Measurements from ENCODE around the gene FOXP1. TPM values are rescaled to one million over a fixed set of nuclear protein-coding genes. Genes with fewer than 3 reads are reported as not detected.
A peak's percentile ranks its signal among the peaks of the same experiment; 100 is the strongest.

Gene FOXP1
- total and polyA plus RNA-seq, 2 donors from 2014 or later: 6.7 to 87.2 TPM

DNA sequence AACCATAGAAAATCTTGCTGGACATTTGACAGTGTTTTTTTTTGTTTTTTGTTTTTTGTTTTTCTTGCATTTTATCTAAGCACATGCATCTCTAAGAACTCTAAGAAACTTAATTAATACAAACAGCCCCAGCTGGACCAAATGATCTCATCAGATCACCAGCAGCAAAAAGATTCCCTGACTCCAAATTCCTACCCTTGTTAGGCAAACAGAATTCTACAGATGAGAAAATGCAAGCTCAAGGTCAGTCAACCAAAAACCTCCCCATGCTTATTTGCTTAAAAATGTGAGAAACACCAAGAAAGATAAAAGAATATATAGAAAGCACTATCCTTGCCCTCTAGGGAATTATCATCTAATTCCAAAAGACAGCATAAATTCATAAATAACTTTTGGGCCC lies 65.4 kb downstream of the FOXP1 start:
- TF ChIP-seq, protein P1, sequence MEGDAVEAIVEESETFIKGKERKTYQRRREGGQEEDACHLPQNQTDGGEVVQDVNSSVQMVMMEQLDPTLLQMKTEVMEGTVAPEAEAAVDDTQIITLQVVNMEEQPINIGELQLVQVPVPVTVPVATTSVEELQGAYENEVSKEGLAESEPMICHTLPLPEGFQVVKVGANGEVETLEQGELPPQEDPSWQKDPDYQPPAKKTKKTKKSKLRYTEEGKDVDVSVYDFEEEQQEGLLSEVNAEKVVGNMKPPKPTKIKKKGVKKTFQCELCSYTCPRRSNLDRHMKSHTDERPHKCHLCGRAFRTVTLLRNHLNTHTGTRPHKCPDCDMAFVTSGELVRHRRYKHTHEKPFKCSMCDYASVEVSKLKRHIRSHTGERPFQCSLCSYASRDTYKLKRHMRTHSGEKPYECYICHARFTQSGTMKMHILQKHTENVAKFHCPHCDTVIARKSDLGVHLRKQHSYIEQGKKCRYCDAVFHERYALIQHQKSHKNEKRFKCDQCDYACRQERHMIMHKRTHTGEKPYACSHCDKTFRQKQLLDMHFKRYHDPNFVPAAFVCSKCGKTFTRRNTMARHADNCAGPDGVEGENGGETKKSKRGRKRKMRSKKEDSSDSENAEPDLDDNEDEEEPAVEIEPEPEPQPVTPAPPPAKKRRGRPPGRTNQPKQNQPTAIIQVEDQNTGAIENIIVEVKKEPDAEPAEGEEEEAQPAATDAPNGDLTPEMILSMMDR (IDR thresholded peaks at IDR 0.05; ENCODE audit: borderline replicate concordance, extremely low read depth, insufficient read depth): no peak
- Histone ChIP-seq H3K4me3 (ENCODE audit: low read length in 3 of 3) (no peak overlapping the region), H3K4me1 (ENCODE audit: control insufficient read depth in 2 of 3, insufficient read depth in 2 of 3, low read depth in 1 of 3, low read length in 3 of 3) (no peaks in the 10 kb centered on the region), H3K9me3 (ENCODE audit: control insufficient read depth in 2 of 3, insufficient read depth in 1 of 3, low read length in 3 of 3) (peaks cover 0 to 3% (median 0%) of the 10 kb centered on the region in 3 donors), H3K27ac (ENCODE audit: low read depth in 2 of 2, low read length in 2 of 2) (no peak overlapping the region), H3K27me3 (ENCODE audit: control insufficient read depth, insufficient read depth, low read length) (no peaks in the 10 kb centered on the region), H3K9ac (ENCODE audit: low read length in 3 of 3) (no peak overlapping the region), H3K36me3 (ENCODE audit: control insufficient read depth in 2 of 3, insufficient read depth in 3 of 3, low read length in 3 of 3) (no peaks in the 10 kb centered on the region)
- FAIRE-seq: no peak
- intact Hi-C loops (cut with DNase I): no loop called here
- no peak for DNase-seq

DNA sequence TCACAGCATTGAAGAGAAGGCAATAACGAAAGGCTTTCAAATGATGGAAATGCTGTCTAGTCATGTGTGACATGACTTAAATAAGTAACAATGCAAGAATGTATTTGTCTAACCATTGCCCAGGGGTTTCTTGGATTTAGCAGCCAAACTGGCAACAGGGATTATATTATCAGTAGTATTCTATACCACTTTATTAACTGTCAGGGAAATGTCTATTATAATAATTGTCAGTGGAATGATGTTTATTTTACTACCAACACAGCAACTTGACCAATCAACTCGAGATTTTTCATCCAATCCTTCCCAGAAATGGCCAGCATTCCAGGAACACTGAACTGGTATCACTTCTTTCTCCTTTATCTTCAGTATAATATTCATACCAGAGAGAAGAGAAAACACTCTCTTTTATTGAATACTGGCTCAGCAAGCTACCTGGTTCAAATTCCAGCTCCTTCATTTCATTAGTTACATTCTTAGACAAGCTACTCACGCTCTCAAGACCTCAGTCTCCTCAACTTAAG lies 66.2 kb downstream of the FOXP1 start:
- Histone ChIP-seq H3K9me3 (ENCODE audit: control insufficient read depth in 2 of 3, insufficient read depth in 1 of 3, low read length in 3 of 3) (peaks cover 0 to 3% (median 0%) of the 10 kb centered on the region in 3 donors), H3K27me3 (ENCODE audit: control insufficient read depth, insufficient read depth, low read length) (no peaks in the 10 kb centered on the region), H3K9ac (ENCODE audit: low read length in 3 of 3) (no peak overlapping the region), H3K4me3 (ENCODE audit: low read length in 3 of 3) (no peak overlapping the region), H3K36me3 (ENCODE audit: control insufficient read depth in 2 of 3, insufficient read depth in 3 of 3, low read length in 3 of 3) (no peaks in the 10 kb centered on the region), H3K27ac (ENCODE audit: low read depth in 2 of 2, low read length in 2 of 2) (no peak overlapping the region), H3K4me1 (ENCODE audit: control insufficient read depth in 2 of 3, insufficient read depth in 2 of 3, low read depth in 1 of 3, low read length in 3 of 3) (no peaks in the 10 kb centered on the region)
- intact Hi-C loops (cut with DNase I): no loop called here
- no peak for DNase-seq
- TF ChIP-seq, protein P1 (IDR thresholded peaks at IDR 0.05; ENCODE audit: borderline replicate concordance, extremely low read depth, insufficient read depth): no peak
- FAIRE-seq: no peak

DNA sequence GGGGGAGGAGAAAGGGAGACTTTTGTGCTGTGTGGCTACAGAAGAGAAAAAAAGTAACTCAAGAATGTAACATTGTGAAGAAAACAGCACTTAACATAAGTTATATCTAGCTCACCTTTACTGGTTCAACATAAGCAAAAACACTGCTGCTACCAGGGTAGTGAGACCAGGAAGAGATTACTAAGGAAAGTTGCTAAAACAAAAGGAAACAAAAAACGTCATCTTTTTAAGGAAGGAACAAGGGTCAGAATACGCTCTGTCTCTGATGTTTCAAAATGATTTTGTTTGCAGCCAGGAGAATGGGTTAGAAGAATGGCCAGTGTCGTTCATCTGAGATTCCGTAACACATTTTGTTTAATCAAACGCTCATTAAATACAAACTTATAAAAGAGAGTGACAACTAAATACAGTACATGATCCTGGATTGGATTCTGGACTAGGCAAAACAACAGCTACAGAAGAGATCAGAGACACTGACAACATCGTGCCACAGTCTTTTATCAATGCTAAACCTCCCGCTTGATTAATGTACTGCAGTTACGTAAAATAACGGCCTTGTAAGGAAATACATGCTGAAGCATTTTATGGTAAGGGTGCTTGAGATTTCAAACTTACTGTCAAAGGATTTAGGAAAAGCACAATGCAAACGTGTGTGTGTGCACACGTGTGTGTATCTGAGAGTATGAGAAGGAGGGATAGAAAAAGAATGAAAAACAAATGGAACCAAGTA lies 67.7 kb downstream of the FOXP1 start:
- Histone ChIP-seq H3K9me3 (ENCODE audit: control insufficient read depth in 2 of 3, insufficient read depth in 1 of 3, low read length in 3 of 3) (peaks cover 0 to 3% (median 0%) of the 10 kb centered on the region in 3 donors), H3K4me3 (ENCODE audit: low read length in 3 of 3) (peak overlapping the region in 1 of 3 donors; percentile 7), H3K4me1 (ENCODE audit: control insufficient read depth in 2 of 3, insufficient read depth in 2 of 3, low read depth in 1 of 3, low read length in 3 of 3) (no peaks in the 10 kb centered on the region), H3K27ac (ENCODE audit: low read depth in 2 of 2, low read length in 2 of 2) (no peak overlapping the region), H3K27me3 (ENCODE audit: control insufficient read depth, insufficient read depth, low read length) (no peaks in the 10 kb centered on the region), H3K36me3 (ENCODE audit: control insufficient read depth in 2 of 3, insufficient read depth in 3 of 3, low read length in 3 of 3) (no peaks in the 10 kb centered on the region), H3K9ac (ENCODE audit: low read length in 3 of 3) (no peak overlapping the region)
- DNase-seq: peak in 1 of 5 donors; percentile 45
- intact Hi-C loops (cut with DNase I): no loop called here
- TF ChIP-seq, protein P1 (IDR thresholded peaks at IDR 0.05; ENCODE audit: borderline replicate concordance, extremely low read depth, insufficient read depth): no peak
- FAIRE-seq: no peak
